ENCODE results near the gene ARHGEF26.

Gene ARHGEF26

GRCh38 chr3:154218728-154219127 lies 97.5 kb downstream of the ARHGEF26 start:
- no peak for DNase-seq

GRCh38 chr3:154220462-154220861 lies 99.3 kb downstream of the ARHGEF26 start:
- DNase-seq, result no peak

- no peak for DNase-seq
These were observed 102.3 kb downstream of the ARHGEF26 start for GRCh38 chr3:154223519-154223918.

- no peak for DNase-seq
These were observed 103.2 kb downstream of the ARHGEF26 start for GRCh38 chr3:154224366-154224765.

GRCh38 chr3:154224866-154225265 lies 103.7 kb downstream of the ARHGEF26 start:
- DNase-seq, result no peak

GRCh38 chr3:154225536-154225935 lies 104.3 kb downstream of the ARHGEF26 start:
- DNase-seq, result no peak

- no peak for DNase-seq
These were observed 106.3 kb downstream of the ARHGEF26 start for GRCh38 chr3:154227531-154227930.

GRCh38 chr3:154228561-154229216 lies 107.5 kb downstream of the ARHGEF26 start:
- no peak for DNase-seq

- DNase-seq, result no peak
These were observed 108.0 kb downstream of the ARHGEF26 start for GRCh38 chr3:154229217-154229590.

GRCh38 chr3:154235330-154235729 lies 114.1 kb downstream of the ARHGEF26 start:
- DNase-seq, result no peak

- no peak for DNase-seq
These were observed 115.1 kb downstream of the ARHGEF26 start for GRCh38 chr3:154236331-154236730.

GRCh38 chr3:154240235-154240634 lies 119.0 kb downstream of the ARHGEF26 start:
- DNase-seq, result no peak

- no peak for DNase-seq
These were observed 120.3 kb downstream of the ARHGEF26 start for GRCh38 chr3:154241496-154241895.

GRCh38 chr3:154242766-154243165 lies 121.6 kb downstream of the ARHGEF26 start:
- DNase-seq, result no peak

- DNase-seq, result no peak
These were observed 122.2 kb downstream of the ARHGEF26 start for GRCh38 chr3:154243353-154243752.

GRCh38 chr3:154244644-154245043 lies 123.5 kb downstream of the ARHGEF26 start:
- DNase-seq, result no peak

- DNase-seq, result no peak
These were observed 126.7 kb downstream of the ARHGEF26 start for GRCh38 chr3:154247806-154248415.

GRCh38 chr3:154250291-154250690 lies 129.1 kb downstream of the ARHGEF26 start:
- DNase-seq, result no peak

- no peak for DNase-seq
These were observed 130.4 kb downstream of the ARHGEF26 start for GRCh38 chr3:154251610-154252009.

GRCh38 chr3:154252759-154253638 lies 131.8 kb downstream of the ARHGEF26 start:
- DNase-seq, result peak; percentile 62

GRCh38 chr3:154254527-154254926 lies 133.3 kb downstream of the ARHGEF26 start:
- DNase-seq, result no peak

GRCh38 chr3:154273381-154273780 lies 152.2 kb downstream of the ARHGEF26 start:
- no peak for DNase-seq

GRCh38 chr3:154274348-154274747 lies 153.2 kb downstream of the ARHGEF26 start:
- no peak for DNase-seq

GRCh38 chr3:154275292-154275691 lies 154.1 kb downstream of the ARHGEF26 start:
- no peak for DNase-seq
